Measurements from ENCODE around the gene NAALAD2. TPM values are rescaled to one million over a fixed set of nuclear protein-coding genes. Genes with fewer than 3 reads are reported as not detected.

NAALAD2 gene
- polyA plus RNA-seq, 1 experiment = not detected

Small RNA genes lying within 50 kb of the gene (small RNA-seq; reads per million reads assigned to genes)
- gene RF00275 (ENCODE audit: insufficient read length, low read depth, low replicate concordance) = not detected

Other genes starting within 250 kb of the NAALAD2 start
- not detected in 2 replicates for gene TRIM49D1, start 212.4 kb upstream of the NAALAD2 start, polyA plus RNA-seq (2011; rRNA removed)
- gene TRIM49D2, start 210.6 kb upstream of the NAALAD2 start, polyA plus RNA-seq (2011; rRNA removed) = not detected in 2 replicates
- gene TRIM64, start 168.6 kb upstream of the NAALAD2 start, polyA plus RNA-seq (2011; rRNA removed) = not detected in 2 replicates
- not detected in 2 replicates for gene TRIM49C, start 103.6 kb upstream of the NAALAD2 start, polyA plus RNA-seq (2011; rRNA removed)
- gene UBTFL1, start 48.7 kb upstream of the NAALAD2 start, polyA plus RNA-seq (2011; rRNA removed) = not detected in 2 replicates
- 14.3 and 21.1 TPM in 2 replicates for gene CHORDC1, start 88.4 kb downstream of the NAALAD2 start, polyA plus RNA-seq (2011; rRNA removed)

Measured in BJ (cell line).